Measurements from ENCODE around the gene HRH2.
"Not testable (repeated sequence)": the region's sequence is repeated elsewhere in the genome, so short reads cannot be mapped to it uniquely, and the experiment has no call there.

The HRH2 gene, protein sequence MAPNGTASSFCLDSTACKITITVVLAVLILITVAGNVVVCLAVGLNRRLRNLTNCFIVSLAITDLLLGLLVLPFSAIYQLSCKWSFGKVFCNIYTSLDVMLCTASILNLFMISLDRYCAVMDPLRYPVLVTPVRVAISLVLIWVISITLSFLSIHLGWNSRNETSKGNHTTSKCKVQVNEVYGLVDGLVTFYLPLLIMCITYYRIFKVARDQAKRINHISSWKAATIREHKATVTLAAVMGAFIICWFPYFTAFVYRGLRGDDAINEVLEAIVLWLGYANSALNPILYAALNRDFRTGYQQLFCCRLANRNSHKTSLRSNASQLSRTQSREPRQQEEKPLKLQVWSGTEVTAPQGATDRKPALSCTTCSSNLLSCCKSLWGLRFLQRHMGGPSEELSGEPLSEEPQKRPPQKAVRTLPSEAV

DNA sequence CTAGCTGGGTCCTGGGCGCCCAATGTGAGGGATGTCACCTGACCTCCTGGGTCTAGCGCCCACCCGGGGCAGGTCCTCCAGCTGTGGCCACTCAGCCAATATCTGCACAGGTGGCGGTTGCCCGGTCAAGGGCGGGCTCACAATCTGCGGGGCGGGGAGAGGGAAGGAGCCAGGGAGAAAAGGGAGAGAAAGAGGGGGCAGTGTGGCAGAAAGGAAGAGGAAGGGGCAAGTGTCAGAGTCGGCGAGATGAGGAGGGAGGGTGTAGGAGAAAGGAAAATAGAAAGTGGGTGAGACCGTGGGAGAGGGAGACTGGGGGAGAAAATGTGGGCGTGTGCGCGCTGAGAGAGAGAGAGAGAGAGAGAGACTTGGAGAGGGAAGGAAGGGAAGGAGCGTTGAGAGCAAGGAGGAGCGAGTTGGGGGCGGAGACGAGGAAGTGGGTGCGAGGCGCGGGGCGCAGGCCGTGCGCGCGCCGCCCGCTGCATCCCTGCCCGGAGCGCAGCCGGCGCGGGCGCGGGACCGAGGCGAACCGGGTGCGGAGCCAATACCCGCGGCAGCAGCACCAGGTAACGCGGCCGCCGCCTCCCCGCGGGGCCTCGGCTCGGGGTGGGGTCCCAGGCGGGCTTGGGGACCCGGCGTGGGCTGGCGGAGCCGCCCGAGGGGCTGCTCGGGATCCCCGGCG is at the start of gene HRH2:
TSS of gene HRH2 (plus strand) at position 479 of the 679 bp plus-strand sequence. CDS start 25,163 bp downstream, outside the sequence.
- DNase-seq: peak; percentile 80

DNA sequence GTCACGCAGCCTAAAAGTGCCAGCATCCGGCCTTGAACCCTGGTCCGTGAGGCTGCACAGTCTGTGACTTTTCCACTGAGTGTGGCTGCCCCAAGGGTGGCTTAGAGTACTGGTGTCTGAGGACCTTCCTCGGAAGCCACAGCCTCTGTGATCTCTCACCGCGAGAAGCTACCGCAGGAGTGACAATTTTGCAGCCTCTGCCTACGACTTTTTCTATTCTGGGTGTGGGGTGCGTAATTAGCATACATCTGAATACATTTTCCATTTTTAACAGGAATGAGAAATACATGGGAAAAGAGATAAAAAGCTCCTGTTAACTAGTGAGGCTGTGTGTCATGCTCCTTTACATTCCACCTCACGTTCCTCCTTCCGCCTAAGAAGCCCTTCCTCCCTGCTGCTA is 48.3 kb upstream of the HRH2 start:
- peak; percentile 18 for DNase-seq

DNA sequence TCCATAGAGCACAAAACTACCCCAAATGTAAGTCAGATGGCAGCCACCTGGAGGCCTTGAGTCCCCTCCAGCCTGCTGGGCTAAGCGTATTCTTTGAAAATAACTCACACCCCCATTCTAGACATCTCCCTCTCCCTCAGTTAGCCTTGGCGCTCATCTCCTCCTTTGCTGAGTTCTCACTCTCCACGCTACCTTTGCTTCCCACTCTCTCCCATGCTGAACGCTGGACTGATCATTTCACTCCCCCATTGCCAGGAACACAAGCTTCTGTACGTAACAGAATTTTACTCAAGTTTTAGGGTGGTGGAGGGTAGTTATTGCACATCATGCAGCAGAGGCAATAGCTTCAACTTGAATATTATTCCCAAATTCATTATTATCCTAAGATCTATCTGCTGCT is 47.5 kb upstream of the HRH2 start:
- DNase-seq: no peak

DNA sequence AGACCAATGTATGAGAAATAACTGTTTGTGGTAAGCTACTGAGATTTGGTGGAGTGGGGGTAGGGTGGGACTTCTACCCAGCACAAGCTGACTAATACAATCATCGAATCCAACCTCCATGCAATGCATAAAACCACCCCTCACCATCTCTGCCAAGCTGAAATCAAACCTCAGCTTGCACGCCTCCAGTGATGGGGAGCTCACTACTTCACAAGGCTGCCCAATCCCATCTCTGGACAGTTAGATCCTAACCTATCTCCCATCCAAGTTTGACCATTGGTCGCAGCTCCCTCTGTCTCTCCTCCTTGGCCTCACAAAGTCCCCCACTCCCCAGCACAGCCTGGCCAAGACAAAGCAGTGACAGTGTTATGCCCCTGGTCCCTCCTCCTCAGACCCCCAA is 47.0 kb upstream of the HRH2 start:
- DNase-seq: no peak

DNA sequence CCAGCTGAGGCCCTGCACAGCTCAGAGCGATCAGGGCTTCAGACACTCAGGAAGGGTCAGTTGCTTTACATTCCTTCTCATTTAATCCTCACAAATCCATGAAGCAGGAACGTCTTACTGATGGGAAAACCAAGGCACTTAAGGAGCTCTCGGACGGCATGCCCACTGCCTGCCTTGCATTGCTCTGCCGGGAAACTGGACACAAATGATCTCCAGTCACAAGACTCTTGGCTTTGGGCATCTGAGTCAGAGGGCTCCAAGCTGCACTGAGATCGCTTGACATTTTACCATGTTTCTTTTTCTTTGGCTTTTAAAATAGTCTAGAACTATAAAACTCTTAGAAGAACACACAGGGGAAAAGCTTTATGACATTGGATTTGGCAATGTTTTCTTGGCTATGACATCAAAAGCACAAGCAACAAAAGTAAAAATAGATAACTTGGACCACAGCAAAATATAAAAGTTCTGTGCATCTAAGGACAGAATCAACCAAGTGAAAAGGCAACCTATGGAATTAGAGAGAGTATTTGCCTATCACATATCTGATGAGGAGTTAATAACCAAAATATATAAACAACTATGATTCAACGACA is 43.6 kb upstream of the HRH2 start:
- DNase-seq: no peak

DNA sequence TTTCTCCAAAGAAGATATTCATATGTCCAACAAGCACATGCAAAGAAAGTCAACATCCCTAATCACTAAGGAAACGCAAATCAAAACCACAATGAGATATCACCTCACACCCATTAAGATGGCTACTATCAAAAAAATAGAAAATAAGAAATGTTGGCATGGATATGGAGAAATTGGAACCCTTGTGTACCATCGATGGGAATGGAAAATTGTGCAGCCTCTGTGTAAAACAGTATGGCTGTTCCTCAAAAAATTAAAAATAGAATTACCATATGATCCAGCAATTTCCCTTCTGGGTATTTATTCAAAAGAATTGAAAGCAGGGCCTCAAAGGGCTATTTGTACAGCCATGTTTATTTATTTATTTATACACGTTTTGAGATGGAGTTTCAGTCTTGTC is 43.0 kb upstream of the HRH2 start:
- DNase-seq: no peak

DNA sequence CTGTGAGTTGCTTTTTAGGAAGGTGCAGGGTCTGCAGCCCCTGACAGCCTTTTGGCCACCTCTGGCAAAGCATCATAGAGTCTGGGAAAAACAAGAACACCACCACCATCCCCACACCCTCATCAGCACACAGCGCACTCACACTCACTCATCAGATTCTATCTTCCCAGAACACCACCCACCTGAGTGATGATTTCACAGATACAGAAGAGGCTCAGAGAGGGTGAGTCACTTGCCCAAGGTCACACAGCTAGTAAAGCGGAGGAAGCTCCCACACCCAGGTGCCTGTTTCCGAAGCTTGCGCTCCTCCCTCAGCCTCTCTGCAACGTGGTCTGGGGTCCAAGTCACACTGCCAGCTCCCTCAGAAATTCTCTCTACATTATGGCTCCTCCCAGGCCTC is 41.8 kb upstream of the HRH2 start:
- no peak for DNase-seq

DNA sequence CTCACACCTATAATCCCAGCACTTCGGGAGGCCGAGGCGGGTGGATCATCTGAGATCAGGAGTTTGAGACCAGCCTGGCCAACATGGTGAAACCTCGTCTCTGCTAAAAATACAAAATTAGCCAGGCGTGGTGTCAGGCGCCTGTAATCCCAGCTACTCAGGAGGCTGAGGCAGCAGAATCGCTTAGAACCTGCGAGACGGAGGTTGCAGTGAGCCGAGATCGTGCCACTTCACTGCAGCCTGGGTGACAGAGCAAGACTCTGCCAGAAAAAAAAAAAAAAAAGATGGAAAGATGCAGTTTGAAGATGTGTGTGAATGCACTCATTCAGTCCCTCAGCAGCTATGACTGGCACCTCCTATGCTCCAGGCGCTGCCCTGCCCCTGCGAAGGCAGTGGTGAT is 41.3 kb upstream of the HRH2 start:
- not testable (repeated sequence) for DNase-seq

DNA sequence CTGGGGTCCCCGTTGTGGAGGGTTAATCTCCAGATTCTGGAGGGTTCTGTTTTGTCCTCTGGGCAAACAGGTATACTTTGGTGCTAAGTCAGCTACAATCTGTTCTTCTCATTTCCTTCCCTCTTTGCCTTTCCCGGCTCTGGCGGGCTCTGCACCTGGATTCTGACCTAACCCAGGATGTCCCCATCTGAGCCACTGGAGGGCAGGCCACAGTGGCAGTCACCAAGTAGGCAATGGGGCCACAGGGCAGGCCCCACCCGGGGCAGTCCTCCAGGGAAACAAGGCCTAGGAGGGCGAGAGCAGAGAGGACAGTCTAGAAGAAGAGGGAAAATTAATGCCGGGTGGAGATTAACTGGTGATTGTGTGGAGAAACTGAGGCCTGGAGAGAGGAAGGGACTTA is 40.4 kb upstream of the HRH2 start:
- no peak for DNase-seq

DNA sequence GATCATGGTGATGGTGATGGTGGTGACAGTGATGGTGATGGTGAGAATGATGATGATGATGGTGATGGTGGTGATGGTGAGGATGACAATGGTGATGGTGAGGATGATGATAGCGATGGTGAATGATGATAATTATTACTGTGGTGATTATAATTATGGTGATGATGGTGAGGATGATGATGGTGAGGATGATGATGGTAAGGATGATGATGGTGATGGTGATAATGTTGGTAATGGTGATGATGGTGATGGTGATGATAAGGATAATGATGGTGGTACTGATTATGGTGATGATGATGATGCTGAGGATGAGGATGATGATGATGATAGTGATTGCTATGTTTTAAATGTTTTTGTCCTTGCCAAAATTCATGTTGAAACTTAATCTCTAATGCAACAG is 37.3 kb upstream of the HRH2 start:
- DNase-seq: no peak

DNA sequence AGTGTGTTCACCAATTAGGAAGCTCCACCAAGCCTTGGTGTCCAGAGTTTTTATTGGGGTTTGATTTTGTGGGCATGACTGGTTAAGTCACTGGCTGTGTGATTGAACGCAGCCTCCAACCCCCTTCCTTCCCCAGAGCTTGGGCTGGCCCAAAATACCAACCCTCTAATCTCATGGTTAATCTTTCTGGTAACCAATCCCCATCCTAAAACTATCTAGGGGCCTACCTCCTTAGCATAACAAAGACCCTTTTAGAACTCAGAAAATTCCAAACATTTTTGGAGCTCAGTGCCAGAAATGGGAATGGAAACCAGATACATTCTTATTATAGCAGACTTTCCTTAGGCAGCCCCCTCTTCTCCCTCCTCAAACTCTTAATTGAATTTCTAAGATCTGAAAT is 35.9 kb upstream of the HRH2 start:
- DNase-seq: no peak

DNA sequence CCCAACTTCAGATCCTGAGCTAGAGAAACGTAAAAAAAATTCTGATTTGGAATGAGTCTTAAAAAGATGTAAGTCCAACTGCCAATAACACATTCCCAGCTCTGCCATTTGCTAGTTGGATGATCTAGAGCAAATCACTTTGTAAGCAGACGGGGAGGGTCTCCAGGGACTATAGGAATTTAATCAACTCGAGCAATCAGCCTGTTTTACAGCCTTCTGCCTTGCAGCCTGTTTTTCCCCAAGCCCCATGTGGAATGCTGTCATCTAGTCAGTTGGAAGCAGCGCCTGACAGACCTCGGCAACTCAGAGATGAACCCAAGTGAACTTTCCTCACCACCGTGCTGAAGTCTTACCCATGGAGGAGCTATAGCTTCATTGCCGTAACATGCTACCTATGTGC is 34.8 kb upstream of the HRH2 start:
- no peak for DNase-seq

DNA sequence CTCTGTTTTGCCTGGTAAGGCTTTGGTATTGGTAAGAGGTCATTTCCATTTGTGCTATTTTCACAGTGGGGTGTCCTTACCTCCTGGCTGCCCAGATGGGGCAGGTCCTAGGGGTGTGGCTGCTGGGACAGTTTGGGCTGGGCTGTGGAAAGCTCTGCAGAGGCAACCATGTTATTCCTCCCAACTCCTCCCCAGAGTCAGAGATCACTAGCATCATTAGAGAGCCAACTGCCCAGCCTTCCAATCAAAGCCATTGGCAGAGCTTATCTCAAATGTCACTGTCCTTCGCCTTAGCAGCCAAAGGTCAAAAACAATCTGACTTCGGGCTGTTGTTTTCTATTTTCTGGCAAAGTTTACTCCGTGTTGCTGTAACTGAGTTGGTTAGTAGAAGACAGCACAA is 33.6 kb upstream of the HRH2 start:
- no peak for DNase-seq

DNA sequence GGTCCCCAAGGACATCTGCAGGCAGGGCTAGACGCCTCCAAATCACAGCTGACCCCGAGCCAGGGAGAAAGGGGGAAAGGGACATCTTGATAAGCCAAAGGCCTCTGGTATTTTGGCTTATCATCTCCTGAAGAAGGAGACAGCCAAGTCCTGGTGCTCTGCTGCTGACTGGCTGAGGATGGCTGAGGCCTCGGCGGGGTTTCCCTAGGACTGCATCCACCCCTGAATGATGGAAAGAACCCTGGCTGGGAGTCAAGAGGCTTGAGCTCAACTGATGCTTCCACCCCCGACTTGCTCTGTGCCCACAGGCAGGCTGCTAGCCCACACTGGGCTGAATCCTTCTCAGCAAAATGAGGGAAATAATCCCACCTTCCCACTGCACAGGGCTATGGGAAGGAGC is 30.9 kb upstream of the HRH2 start:
- no peak for DNase-seq

DNA sequence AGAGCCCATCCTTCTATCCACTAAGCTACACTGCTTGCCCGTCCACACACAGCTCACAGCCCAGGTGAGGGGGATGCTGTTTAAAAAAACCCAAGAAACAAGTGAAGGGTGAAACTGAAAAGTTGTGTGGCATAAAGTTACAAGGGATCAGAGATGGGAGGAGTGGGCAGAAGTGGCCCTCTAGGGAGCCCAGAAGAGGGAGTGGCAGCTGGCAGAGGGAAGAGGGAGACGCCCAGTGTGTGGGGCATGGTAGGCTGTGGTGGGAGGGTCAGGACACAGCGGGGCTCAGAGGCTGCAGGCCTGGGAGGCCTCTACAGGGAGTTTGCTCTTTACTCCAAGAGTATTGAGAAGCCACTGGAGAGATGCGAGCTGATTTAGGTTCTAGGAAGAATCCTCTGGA is 30.1 kb upstream of the HRH2 start:
- DNase-seq: no peak

DNA sequence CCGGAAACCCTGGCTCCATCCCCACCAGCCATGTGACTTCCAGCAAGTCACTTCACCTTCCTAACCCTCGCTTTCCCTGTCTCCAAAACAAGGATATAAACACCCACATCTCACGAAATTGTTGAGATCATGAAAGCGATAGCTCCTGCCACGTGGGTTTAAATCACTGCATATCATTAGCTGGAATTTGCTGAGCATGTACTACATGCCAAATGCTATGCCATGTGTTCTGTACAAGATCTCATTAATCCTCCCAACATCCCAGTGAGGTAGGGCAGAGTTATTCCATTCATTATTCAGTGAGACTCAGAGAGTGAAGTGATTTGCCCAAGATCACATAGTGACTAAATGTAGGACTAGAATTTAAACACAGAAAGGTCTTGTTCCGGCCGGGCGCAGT is 29.2 kb upstream of the HRH2 start:
- no peak for DNase-seq

DNA sequence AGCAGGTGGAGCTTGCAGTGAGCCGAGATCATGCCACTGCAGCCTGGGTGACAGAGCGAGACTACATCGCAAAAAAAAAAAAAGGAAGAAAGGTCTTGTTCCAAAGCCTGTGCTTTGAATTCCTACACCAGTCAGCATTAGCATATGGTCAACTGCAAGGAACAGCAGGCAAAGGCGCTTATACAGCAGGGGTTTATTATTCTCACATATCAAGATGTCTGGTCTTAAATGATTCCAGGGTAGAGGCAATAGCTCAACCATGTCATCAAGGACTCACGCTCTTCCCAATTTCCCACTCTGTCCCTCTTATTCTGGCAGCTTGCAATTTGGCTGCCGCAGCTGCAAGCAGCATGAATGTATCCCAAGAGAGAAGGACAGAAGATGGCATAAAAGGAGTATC is 28.6 kb upstream of the HRH2 start:
- DNase-seq: no peak

DNA sequence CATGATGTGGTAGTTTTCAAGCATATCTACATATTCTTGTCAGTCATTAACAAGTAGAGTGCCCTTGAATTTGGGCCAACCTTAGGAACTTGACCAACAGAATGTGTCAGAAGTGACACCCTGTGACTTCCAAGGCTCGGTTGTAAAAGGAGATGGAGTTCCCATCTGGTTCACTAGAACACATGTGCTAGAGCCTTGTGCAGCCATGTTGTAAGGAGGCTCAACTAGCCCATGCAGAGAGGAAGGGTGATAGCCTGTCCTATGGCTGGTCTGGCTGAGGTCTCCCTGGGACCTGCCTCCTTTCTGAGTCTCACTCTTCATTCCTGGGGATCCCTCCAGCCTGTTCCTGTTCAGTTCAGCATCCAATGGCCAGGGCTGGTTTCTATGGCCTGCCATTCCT is 28.1 kb upstream of the HRH2 start:
- DNase-seq: no peak

DNA sequence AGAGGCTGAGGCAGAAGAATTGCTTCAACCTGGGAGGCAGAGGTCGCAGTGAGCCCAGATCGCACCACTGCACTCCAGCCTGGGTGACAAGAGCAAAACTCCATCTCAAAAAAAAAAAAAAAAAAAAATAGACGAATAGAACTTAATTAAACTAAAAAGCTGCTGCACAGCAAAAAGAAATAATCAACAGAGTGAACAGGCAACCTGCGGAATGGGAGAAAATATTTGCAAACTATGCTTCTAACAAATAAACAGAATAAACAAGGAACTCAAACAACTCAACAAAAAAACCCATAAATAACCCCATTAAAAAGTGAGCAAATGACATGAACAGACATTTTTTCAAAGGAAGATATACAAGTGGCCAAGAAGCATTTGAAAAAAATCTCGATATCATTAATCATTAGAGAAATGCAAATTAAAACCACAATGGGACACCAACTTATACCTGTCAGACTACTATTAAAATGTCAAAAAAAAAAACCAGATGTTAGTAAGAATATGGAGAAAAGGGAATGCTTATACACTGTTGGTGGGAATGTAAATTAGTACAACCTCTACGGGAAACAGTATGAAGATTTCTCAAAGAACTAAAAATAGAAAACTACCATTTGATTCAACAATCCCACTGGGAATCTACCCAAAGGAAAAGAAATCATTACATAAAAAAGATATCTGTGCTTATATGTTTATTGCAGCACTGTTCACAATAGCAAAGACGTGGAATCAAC is 21.9 kb upstream of the HRH2 start:
- DNase-seq: no peak

DNA sequence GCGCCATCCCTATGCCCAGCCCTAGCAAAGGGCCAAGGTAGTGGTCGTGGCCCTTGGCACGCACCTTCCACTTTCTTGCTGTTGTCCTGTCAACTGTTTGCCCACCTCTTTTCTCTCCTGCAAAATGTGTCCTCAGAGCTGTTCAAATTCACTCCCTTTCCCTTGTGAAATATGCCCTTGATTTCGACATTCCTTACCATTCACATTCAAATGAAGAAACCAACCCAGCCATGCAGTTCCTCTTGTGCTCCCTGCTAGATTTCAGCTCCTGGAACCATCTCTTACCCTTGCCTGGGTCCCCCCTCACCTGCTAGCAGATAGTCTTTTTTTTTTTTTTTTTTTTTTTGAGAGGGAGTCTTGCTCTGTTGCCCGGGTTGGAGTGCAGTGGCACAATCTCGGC is 19.6 kb upstream of the HRH2 start:
- DNase-seq: no peak

DNA sequence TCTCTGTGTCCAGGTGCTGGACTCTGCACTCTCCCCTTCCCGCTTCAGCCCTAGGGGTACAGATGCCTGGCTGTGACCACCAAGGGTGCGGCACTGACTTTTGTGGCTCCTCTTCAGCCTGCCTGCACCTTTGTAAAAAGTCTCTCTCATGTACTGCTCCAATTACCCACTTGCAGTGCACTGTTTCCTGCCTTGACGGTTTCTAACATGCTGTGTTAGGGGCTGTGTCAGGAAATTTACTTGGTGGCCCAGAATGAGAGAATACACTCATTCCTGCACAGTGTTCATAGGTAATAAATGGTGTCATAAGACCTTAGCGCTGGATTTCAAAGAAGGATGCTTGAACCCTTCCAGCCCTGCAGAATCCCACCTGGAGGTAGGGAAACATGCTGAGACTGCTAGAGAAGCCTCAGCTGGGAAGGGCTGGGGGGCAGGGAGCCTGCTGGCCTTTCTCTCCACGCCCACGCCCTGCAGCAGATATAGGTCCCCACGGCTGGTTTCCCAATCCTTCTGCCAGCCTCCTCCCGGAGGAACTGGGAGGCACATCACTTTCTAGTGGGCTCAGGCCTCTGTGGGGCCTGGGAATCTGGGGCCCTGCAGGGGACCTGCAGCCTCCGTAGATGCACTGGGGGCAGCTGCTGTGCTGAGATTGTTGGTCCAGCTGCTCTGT is 17.6 kb upstream of the HRH2 start:
- DNase-seq: no peak

DNA sequence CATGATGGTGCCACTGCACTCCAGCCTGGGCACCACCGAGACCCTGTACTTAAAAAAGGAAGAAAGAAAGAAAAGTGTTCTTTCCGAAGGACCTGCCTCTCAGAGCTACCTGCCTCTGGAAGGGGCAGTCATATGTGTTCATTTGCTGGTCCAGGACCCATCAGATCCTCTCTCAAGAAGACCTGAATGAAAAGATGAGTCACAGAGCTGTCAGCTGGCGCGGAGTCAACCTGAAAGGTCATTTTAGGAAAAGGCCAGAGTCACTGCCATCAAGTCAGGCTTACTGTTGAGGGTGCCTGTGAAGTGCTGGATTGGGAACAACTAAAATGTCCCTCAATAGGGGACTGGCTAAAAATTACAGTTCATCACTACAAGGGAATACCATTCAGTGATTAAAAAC is 14.9 kb upstream of the HRH2 start:
- peak; percentile 11 for DNase-seq

DNA sequence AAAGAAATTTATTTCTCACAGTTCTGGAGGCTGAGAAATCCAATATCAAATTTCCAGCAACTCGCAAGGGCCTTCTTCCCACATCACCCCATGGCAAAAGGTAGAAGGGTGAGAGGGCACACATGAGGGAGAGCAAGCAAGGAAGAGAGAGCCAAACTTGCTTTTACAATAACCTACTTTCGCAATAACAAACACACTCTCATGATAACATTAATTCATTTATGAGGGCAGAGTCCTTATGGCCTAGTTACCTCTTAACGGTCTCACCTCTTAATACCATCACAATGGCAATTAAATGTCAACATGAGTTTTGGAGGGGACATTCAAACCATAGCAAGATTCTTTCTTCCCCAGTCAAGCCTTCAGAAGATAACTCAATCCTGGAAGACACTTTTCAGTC is 11.6 kb upstream of the HRH2 start:
- DNase-seq: no peak

Data from activated CD4-positive, alpha-beta T cell treated with anti-CD3 and anti-CD28 coated beads, Interleukin-2, Interleukin-6, amounts not matched to agents 100 ng/mL and 50 ng/mL, durations not matched to agents 16 hours and 8 hours (primary cell).